Adrenal gland (tissue), 12 donors: ENCODE measurements around the gene PRELID2. TPM values are rescaled to one million over a fixed set of nuclear protein-coding genes. Genes with fewer than 3 reads are reported as not detected.
A peak's percentile ranks its signal among the peaks of the same experiment; 100 is the strongest.

Experiments used
- DNase-seq, 7 donors: peaks; one replicate each; pipeline ENCODE4 v3.0.0-alpha.2; 2019 to 2020
- H3K27ac ChIP-seq, 5 donors: fragments of 200-600 bp; sonication (generic) in 4 of 5; 1 replicate in 3 of 5; 2 replicates in 2 of 5; pipeline versions ENCODE4 v1.5.1 to v1.8.0; 2016 to 2020; ENCODE audit warnings: mild to moderate bottlenecking in 1 of 5
- H3K27me3 ChIP-seq: fragments of 200-600 bp; 2 replicates; pipeline ENCODE4 v1.8.0; 2021
- H3K36me3 ChIP-seq, 2 donors: fragments of 200-600 bp; replicated peaks in 1 of 2; 1 replicate in 1 of 2; 2 replicates in 1 of 2; pipeline versions ENCODE4 v1.5.1 to v1.8.0; 2018 to 2022
- H3K4me1 ChIP-seq, 2 donors: fragments of 200-600 bp; replicated peaks in 1 of 2; 1 replicate in 1 of 2; 2 replicates in 1 of 2; pipeline versions ENCODE4 v1.5.1 to v1.8.0; 2018 to 2021
- H3K4me3 ChIP-seq, 4 donors: fragments of 200-600 bp; sonication (generic) in 3 of 4; one replicate each; pipeline ENCODE4 v1.5.1; 2016 to 2018
- H3K9me3 ChIP-seq, 3 donors: fragments of 200-600 bp; sonication (generic) in 1 of 3; replicated peaks in 1 of 3; 1 replicate in 2 of 3; 2 replicates in 1 of 3; pipeline versions ENCODE4 v1.5.1 to v1.8.0; 2016 to 2021
- CTCF ChIP-seq, 6 experiments: fragments of 450-650 bp in 4 of 6; fragments of 200-600 bp in 2 of 6; sonication (generic) in 1 of 6; IDR thresholded peaks; 1 replicate in 5 of 6; 2 replicates in 1 of 6; pipeline versions ENCODE4 v1.5.1 to v1.8.0; 2016 to 2021; ENCODE audit warnings: antibody characterized with exemption in 6 of 6, mild to moderate bottlenecking in 2 of 6, moderate library complexity in 1 of 6
- POLR2A ChIP-seq, 2 donors: fragments of 450-650 bp; IDR thresholded peaks; one replicate each; pipeline ENCODE4 v1.6.1; 2017; ENCODE audit warnings: antibody characterized with exemption in 2 of 2, mild to moderate bottlenecking in 2 of 2, moderate library complexity in 1 of 2
- WGBS, 4 donors: extraction: QIAGEN DNeasy Blood & Tissue Kit in 2 of 4; methylation state at CpG; one replicate each; pipeline versions ENCODE4 v1.1.5 to v1.1.7; 2013 to 2017; 5-methylcytosine and 5-hydroxymethylcytosine counted together
- intact Hi-C, 2 donors: fragments of 100-400 bp; cut with DNase I; formaldehyde crosslinking; loops; one replicate each; pipeline versions ENCODE4 v1.14.1 to v1.15.0; 2022 to 2023
- polyA plus RNA-seq, 3 donors: library from polyadenylated mRNA; stranded (reverse); fragments of 200-250 nt in 2 of 3; fragments of 350-450 nt in 1 of 3; fragmentation: Illumina TruSeq in 1 of 3; extraction: RNeasy Lipid Tissue Mini Kit (QIAGEN cat#74804) in 1 of 3; gene quantifications; one replicate each; pipeline ENCODE4 v1.2.3, GENCODE V29; 2013 to 2014
- total RNA-seq, 9 donors: library from RNA; depleted of rRNA in 4 of 9; stranded (reverse); fragments of >200 nt in 4 of 9; fragments of 120-200 nt in 1 of 9; fragmentation: NEBNext Ultra II Directional in 1 of 9; extraction: Animal tissue kit (Norgen Biotek cat#: 25700) in 1 of 9; gene quantifications; one replicate each; pipeline versions ENCODE4 v1.1.0 to v1.2.4, GENCODE V29; 2013 to 2023
- donor health status: healthy with polysubstance abuse.
- donor health status: Bipolar disorder and iron deficiency.
- donor health status: DM: yes; HTN: yes; CAD: no.
- donor health status: DM: no; HTN: no; CAD: no.
- donor health status: DM: no; HTN: no; CAD: no.
- donor health status: DM: yes; HTN: yes; CAD: no.

The PRELID2 gene
- total and polyA plus RNA-seq, 12 donors: 2.5 to 42.2 (median 5.0) TPM

- intact Hi-C loops: no loop called here
Observed at GRCh38 chr5:145854651-145855258, 19.6 kb upstream of the PRELID2 start.

GRCh38 chr5:145853781-145854376 is 18.7 kb upstream of the PRELID2 start:
- intact Hi-C loops: no loop called here

More at GRCh38 chr5:145854651-145855258, 19.6 kb upstream of the PRELID2 start:
- peak in 3 of 7 donors; percentile 3 to 16 (median 15) for DNase-seq
- H3K4me3 ChIP-seq: no peak overlapping the region
- H3K27me3 ChIP-seq: no peaks in the 10 kb centered on the region
- H3K36me3 ChIP-seq: no peaks in the 10 kb centered on the region
- WGBS, 4 donors: 80 to 94% (median 87%) methylated on average over 2 of the region's 2 CpGs
- H3K4me1 ChIP-seq: peaks cover 0 to 14% of the 10 kb centered on the region in 2 donors
- no peak overlapping the region for H3K27ac ChIP-seq
- TF ChIP-seq CTCF (IDR thresholded peaks at IDR 0.05) (no peak), POLR2A (IDR thresholded peaks at IDR 0.05) (no peak)
- H3K9me3 ChIP-seq: no peaks in the 10 kb centered on the region

GRCh38 chr5:145852990-145853389 is 17.8 kb upstream of the PRELID2 start:
- no peak overlapping the region for H3K4me3 ChIP-seq
- peaks cover 0 to 14% of the 10 kb centered on the region in 2 donors for H3K4me1 ChIP-seq
- intact Hi-C loops: no loop called here
- no peaks in the 10 kb centered on the region for H3K27me3 ChIP-seq
- no peaks in the 10 kb centered on the region for H3K36me3 ChIP-seq
- TF ChIP-seq POLR2A (IDR thresholded peaks at IDR 0.05) (no peak), CTCF (IDR thresholded peaks at IDR 0.05) (no peak)
- no peak for DNase-seq
- no peak overlapping the region for H3K27ac ChIP-seq
- no peaks in the 10 kb centered on the region for H3K9me3 ChIP-seq
- WGBS, 4 donors: 84 to 93% (median 87%) methylated on average over 3 of the region's 3 CpGs

More at GRCh38 chr5:145853781-145854376, 18.7 kb upstream of the PRELID2 start:
- Histone ChIP-seq H3K27me3 (no peaks in the 10 kb centered on the region), H3K4me3 (no peak overlapping the region), H3K27ac (no peak overlapping the region), H3K4me1 (peaks cover 0 to 14% of the 10 kb centered on the region in 2 donors), H3K36me3 (no peaks in the 10 kb centered on the region), H3K9me3 (no peaks in the 10 kb centered on the region)
- TF ChIP-seq POLR2A (IDR thresholded peaks at IDR 0.05): no peak
- TF ChIP-seq CTCF (IDR thresholded peaks at IDR 0.05): no peak
- 96 to 100% (median 98%) methylated on average over 3 of the region's 3 CpGs for WGBS, 4 donors
- DNase-seq: no peak

- Histone ChIP-seq H3K27me3 (no peaks in the 10 kb centered on the region), H3K4me3 (no peak overlapping the region), H3K36me3 (no peaks in the 10 kb centered on the region), H3K27ac (no peak overlapping the region), H3K4me1 (no peaks in the 10 kb centered on the region), H3K9me3 (no peaks in the 10 kb centered on the region)
- no peak for DNase-seq
- intact Hi-C loops: no loop called here
- TF ChIP-seq POLR2A (IDR thresholded peaks at IDR 0.05) (no peak), CTCF (IDR thresholded peaks at IDR 0.05) (no peak)
- 63 to 80% (median 65%) methylated on average over 1 of the region's 1 CpG for WGBS, 4 donors
Observed at GRCh38 chr5:145848854-145849253, 13.7 kb upstream of the PRELID2 start.
